ENCODE measurements around the gene SOX18. TPM values are rescaled to one million over a fixed set of nuclear protein-coding genes. Genes with fewer than 3 reads are reported as not detected.

Gene SOX18
- total and polyA plus RNA-seq, 2 of the 13 experiments (the other 11 are each of a cell fraction or from before 2014, with no cell fraction given) = 1.6 to 1.9 TPM

DNA sequence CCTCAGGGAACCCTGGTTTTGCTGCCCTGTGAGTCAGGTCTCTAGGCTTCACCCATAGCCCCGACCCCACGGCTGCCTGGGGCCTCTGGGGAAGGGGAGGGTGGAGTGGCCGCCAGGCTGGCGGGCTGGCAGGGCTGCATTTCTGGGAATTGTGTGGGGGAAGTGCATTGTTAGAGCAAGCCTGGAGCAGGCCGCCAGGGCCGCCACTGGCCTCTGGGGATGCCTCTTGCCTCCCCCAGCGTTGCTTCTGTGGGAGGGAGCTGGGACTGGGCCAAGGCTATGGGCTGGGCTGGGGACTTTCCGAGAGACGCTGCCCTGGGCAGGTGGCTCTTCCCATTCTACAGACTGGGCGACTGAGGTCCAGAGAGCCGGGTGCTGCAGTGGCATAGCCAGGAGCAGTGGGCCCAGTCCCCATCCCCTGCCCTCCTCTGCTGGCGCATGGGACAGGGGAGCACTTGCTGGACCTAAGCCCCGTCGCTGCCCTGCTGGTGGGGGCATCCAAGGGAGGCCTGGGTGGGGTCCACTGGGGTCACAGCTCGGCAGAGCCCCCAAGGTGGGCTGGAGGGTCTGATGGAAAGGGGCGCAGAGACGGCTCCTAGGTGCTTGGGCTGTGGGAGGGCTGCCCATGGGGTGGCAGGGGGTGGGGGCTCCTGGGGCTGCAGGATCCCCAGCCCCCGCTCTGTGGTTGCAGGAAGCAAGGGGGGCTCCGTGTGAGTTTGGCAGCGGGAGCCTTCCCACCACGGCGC lies 6.6 kb upstream of the SOX18 start (continued):
- peak; percentile 77; the same call in 1 of the 2 replicates for TF ChIP-seq SP5 (CRISPR knock-in tag; IDR thresholded peaks at IDR 0.05; ENCODE audit: borderline replicate concordance, low read depth)
- no peak for TF ChIP-seq MBD4 (IDR thresholded peaks at IDR 0.05; ENCODE audit: borderline replicate concordance, low read length)
- TF ChIP-seq, protein P1, sequence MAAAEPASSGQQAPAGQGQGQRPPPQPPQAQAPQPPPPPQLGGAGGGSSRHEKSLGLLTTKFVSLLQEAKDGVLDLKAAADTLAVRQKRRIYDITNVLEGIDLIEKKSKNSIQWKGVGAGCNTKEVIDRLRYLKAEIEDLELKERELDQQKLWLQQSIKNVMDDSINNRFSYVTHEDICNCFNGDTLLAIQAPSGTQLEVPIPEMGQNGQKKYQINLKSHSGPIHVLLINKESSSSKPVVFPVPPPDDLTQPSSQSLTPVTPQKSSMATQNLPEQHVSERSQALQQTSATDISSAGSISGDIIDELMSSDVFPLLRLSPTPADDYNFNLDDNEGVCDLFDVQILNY (CRISPR knock-in tag; conservative IDR thresholded peaks at IDR 0.05) = 0 out of 2 replicates have a peak, but pooled peaks have one; percentile 13
- TF ChIP-seq MEIS2 (CRISPR knock-in tag; IDR thresholded peaks at IDR 0.05) = no peak
- no peak for TF ChIP-seq SMARCC2 (IDR thresholded peaks at IDR 0.05)
- no peak for TF ChIP-seq REL (CRISPR knock-in tag; conservative IDR thresholded peaks at IDR 0.05)
- no peak for TF ChIP-seq CBX2 (IDR thresholded peaks at IDR 0.05; ENCODE audit: low read depth, low read length)
- 0 out of 2 replicates have a peak, but pooled peaks have one; percentile 28 for TF ChIP-seq CBX2 (CRISPR knock-in tag; IDR thresholded peaks at IDR 0.05; ENCODE audit: low read depth)
- TF ChIP-seq TARDBP (CRISPR knock-in tag; IDR thresholded peaks at IDR 0.05) = peak; percentile 50
- TF ChIP-seq, protein P2, sequence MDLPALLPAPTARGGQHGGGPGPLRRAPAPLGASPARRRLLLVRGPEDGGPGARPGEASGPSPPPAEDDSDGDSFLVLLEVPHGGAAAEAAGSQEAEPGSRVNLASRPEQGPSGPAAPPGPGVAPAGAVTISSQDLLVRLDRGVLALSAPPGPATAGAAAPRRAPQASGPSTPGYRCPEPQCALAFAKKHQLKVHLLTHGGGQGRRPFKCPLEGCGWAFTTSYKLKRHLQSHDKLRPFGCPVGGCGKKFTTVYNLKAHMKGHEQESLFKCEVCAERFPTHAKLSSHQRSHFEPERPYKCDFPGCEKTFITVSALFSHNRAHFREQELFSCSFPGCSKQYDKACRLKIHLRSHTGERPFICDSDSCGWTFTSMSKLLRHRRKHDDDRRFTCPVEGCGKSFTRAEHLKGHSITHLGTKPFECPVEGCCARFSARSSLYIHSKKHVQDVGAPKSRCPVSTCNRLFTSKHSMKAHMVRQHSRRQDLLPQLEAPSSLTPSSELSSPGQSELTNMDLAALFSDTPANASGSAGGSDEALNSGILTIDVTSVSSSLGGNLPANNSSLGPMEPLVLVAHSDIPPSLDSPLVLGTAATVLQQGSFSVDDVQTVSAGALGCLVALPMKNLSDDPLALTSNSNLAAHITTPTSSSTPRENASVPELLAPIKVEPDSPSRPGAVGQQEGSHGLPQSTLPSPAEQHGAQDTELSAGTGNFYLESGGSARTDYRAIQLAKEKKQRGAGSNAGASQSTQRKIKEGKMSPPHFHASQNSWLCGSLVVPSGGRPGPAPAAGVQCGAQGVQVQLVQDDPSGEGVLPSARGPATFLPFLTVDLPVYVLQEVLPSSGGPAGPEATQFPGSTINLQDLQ (CRISPR knock-in tag; IDR thresholded peaks at IDR 0.05) = no peak; the same call in 1 of the 2 replicates
- no peak; the same call in 1 of the 2 replicates for TF ChIP-seq ELF1 (CRISPR knock-in tag; IDR thresholded peaks at IDR 0.05)
- TF ChIP-seq ZNF335 (CRISPR knock-in tag; IDR thresholded peaks at IDR 0.05) = 0 out of 2 replicates have a peak, but pooled peaks have one; percentile 45
- peak; percentile 23 for TF ChIP-seq U2AF1 (optimal IDR thresholded peaks at IDR 0.05; ENCODE audit: low read depth, low read length)
- TF ChIP-seq PCBP1 (IDR thresholded peaks at IDR 0.05; ENCODE audit: borderline replicate concordance, low read depth, low read length) = peak; percentile 98
- TF ChIP-seq, protein P3, sequence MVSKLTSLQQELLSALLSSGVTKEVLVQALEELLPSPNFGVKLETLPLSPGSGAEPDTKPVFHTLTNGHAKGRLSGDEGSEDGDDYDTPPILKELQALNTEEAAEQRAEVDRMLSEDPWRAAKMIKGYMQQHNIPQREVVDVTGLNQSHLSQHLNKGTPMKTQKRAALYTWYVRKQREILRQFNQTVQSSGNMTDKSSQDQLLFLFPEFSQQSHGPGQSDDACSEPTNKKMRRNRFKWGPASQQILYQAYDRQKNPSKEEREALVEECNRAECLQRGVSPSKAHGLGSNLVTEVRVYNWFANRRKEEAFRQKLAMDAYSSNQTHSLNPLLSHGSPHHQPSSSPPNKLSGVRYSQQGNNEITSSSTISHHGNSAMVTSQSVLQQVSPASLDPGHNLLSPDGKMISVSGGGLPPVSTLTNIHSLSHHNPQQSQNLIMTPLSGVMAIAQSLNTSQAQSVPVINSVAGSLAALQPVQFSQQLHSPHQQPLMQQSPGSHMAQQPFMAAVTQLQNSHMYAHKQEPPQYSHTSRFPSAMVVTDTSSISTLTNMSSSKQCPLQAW (CRISPR knock-in tag; IDR thresholded peaks at IDR 0.05) = no peak
- TF ChIP-seq RELA (CRISPR knock-in tag; IDR thresholded peaks at IDR 0.05) = peak; percentile 93
- TF ChIP-seq PHF20 (CRISPR knock-in tag; IDR thresholded peaks at IDR 0.05) = no peak
- TF ChIP-seq AGO2 (optimal IDR thresholded peaks at IDR 0.05; ENCODE audit: low read depth, low read length) = no peak
- no peak for TF ChIP-seq ZNF556 (CRISPR knock-in tag; IDR thresholded peaks at IDR 0.05; ENCODE audit: borderline replicate concordance)

Measured in HepG2 (cell line).